Measurements from ENCODE around the gene PARD6G. TPM values are rescaled to one million over a fixed set of nuclear protein-coding genes. Genes with fewer than 3 reads are reported as not detected.

PARD6G gene
- total RNA-seq, 1 donor from 2014 or later = 25.2 TPM

DNA sequence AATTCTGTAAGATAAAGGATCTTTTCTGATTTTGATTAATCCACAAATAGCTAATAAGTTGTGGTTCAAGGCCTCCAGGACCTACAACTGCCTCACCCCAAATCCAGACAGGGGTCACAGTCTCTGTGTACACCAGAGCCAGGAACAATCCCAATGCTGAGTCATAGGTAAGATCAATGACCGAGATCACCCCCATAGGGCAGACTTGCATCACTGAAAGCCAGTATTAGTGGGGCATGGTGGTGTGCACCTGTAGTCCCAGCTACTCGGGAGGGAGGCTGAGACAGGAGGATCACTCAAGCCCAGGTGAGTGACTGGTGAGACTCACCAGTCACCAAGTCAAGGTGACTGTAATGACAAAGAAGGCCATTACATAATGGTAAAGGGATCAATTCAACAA lies 12.9 kb downstream of the PARD6G start:
- H3K4me1 Mint-ChIP-seq (ENCODE audit: low read depth, unreplicated experiment) = peaks cover 6% of the 10 kb centered on the region
- no peak overlapping the region for H3K27ac Mint-ChIP-seq (ENCODE audit: unreplicated experiment)
- peaks cover 13% of the 10 kb centered on the region for H3K36me3 Mint-ChIP-seq (ENCODE audit: unreplicated experiment)
- no peak overlapping the region for H3K4me3 Mint-ChIP-seq (ENCODE audit: unreplicated experiment)
- H3K27me3 Mint-ChIP-seq (ENCODE audit: unreplicated experiment) = peaks cover 1% of the 10 kb centered on the region
- TF ChIP-seq CTCF (IDR thresholded peaks at IDR 0.05; ENCODE audit: partially characterized antibody, unreplicated experiment) = no peak
- DNase-seq = no peak
- peaks cover 13% of the 10 kb centered on the region for H3K9me3 Mint-ChIP-seq (ENCODE audit: unreplicated experiment)

DNA sequence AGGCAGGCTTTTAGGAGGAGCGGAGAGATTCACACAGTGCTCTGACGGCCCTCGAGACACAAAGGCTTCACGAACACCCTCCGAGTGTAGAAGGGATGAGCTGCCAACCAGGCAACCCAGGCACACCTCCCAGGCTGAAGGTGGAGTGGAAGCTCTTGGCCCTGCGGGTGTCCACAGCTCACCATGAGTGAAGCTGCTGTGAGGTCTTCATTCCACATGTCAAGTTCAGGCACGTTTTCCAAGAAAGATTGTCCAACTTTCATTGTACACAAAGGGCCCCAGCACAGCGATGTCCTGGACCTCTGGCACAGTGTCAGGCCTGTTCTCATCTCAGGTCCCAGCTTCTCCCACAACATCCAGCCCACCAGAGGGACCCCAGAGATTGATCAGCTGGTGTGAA lies 13.4 kb downstream of the PARD6G start:
- no peak for TF ChIP-seq CTCF (IDR thresholded peaks at IDR 0.05; ENCODE audit: partially characterized antibody, unreplicated experiment)
- no peak overlapping the region for H3K4me3 Mint-ChIP-seq (ENCODE audit: unreplicated experiment)
- peaks cover 10% of the 10 kb centered on the region for H3K4me1 Mint-ChIP-seq (ENCODE audit: low read depth, unreplicated experiment)
- H3K27ac Mint-ChIP-seq (ENCODE audit: unreplicated experiment) = no peak overlapping the region
- DNase-seq = no peak
- H3K27me3 Mint-ChIP-seq (ENCODE audit: unreplicated experiment) = peaks cover 1% of the 10 kb centered on the region
- H3K36me3 Mint-ChIP-seq (ENCODE audit: unreplicated experiment) = peaks cover 13% of the 10 kb centered on the region
- peaks cover 13% of the 10 kb centered on the region for H3K9me3 Mint-ChIP-seq (ENCODE audit: unreplicated experiment)

- no peak overlapping the region for H3K27ac Mint-ChIP-seq (ENCODE audit: unreplicated experiment)
- peaks cover 13% of the 10 kb centered on the region for H3K36me3 Mint-ChIP-seq (ENCODE audit: unreplicated experiment)
- DNase-seq = no peak
- no peak for TF ChIP-seq CTCF (IDR thresholded peaks at IDR 0.05; ENCODE audit: partially characterized antibody, unreplicated experiment)
- no peak overlapping the region for H3K4me3 Mint-ChIP-seq (ENCODE audit: unreplicated experiment)
- H3K4me1 Mint-ChIP-seq (ENCODE audit: low read depth, unreplicated experiment) = peaks cover 10% of the 10 kb centered on the region
- peaks cover 13% of the 10 kb centered on the region for H3K9me3 Mint-ChIP-seq (ENCODE audit: unreplicated experiment)
- peaks cover 3% of the 10 kb centered on the region for H3K27me3 Mint-ChIP-seq (ENCODE audit: unreplicated experiment)
These were observed 14.0 kb downstream of the PARD6G start for GRCh38 chr18:80233201-80233835.

DNA sequence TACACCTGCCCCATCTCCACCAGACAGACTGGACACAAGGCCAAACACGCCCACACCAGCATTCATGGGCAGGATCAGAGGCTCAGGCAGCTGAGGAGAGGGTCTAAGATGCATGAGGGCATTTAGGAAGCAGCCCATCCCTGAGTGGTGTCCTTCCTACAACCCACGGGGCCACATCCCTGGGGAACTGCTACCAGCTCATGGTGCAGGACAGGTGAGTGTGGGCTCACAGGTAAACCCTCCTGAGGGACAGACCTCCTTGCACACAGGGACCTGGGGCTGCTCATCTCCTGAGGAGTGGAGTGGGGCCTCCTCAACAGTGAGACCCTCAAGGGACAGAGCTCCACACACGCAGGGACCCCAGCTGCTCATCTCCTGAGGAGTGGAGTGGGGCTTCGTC lies 14.6 kb downstream of the PARD6G start:
- no peak for TF ChIP-seq CTCF (IDR thresholded peaks at IDR 0.05; ENCODE audit: partially characterized antibody, unreplicated experiment)
- peaks cover 13% of the 10 kb centered on the region for H3K9me3 Mint-ChIP-seq (ENCODE audit: unreplicated experiment)
- peaks cover 3% of the 10 kb centered on the region for H3K27me3 Mint-ChIP-seq (ENCODE audit: unreplicated experiment)
- no peak overlapping the region for H3K27ac Mint-ChIP-seq (ENCODE audit: unreplicated experiment)
- no peak for DNase-seq
- H3K4me3 Mint-ChIP-seq (ENCODE audit: unreplicated experiment) = no peak overlapping the region
- peaks cover 13% of the 10 kb centered on the region for H3K36me3 Mint-ChIP-seq (ENCODE audit: unreplicated experiment)
- peaks cover 10% of the 10 kb centered on the region for H3K4me1 Mint-ChIP-seq (ENCODE audit: low read depth, unreplicated experiment)

GRCh38 chr18:80232030-80232429 lies 15.3 kb downstream of the PARD6G start:
- H3K4me3 Mint-ChIP-seq (ENCODE audit: unreplicated experiment) = no peak overlapping the region
- no peak for TF ChIP-seq CTCF (IDR thresholded peaks at IDR 0.05; ENCODE audit: partially characterized antibody, unreplicated experiment)
- DNase-seq = no peak
- H3K27ac Mint-ChIP-seq (ENCODE audit: unreplicated experiment) = no peak overlapping the region
- H3K27me3 Mint-ChIP-seq (ENCODE audit: unreplicated experiment) = peaks cover 3% of the 10 kb centered on the region
- H3K9me3 Mint-ChIP-seq (ENCODE audit: unreplicated experiment) = peaks cover 13% of the 10 kb centered on the region
- peaks cover 13% of the 10 kb centered on the region for H3K36me3 Mint-ChIP-seq (ENCODE audit: unreplicated experiment)
- peaks cover 15% of the 10 kb centered on the region for H3K4me1 Mint-ChIP-seq (ENCODE audit: low read depth, unreplicated experiment)

Measured in glutamatergic neuron (in vitro differentiated cells).